ENCODE measurements around the gene ACAP1.

- TF ChIP-seq, protein P1, sequence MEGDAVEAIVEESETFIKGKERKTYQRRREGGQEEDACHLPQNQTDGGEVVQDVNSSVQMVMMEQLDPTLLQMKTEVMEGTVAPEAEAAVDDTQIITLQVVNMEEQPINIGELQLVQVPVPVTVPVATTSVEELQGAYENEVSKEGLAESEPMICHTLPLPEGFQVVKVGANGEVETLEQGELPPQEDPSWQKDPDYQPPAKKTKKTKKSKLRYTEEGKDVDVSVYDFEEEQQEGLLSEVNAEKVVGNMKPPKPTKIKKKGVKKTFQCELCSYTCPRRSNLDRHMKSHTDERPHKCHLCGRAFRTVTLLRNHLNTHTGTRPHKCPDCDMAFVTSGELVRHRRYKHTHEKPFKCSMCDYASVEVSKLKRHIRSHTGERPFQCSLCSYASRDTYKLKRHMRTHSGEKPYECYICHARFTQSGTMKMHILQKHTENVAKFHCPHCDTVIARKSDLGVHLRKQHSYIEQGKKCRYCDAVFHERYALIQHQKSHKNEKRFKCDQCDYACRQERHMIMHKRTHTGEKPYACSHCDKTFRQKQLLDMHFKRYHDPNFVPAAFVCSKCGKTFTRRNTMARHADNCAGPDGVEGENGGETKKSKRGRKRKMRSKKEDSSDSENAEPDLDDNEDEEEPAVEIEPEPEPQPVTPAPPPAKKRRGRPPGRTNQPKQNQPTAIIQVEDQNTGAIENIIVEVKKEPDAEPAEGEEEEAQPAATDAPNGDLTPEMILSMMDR (IDR thresholded peaks at IDR 0.05; ENCODE audit: insufficient read depth, low read depth, low read length): no peak
- TF ChIP-seq EZH2 (IDR thresholded peaks at IDR 0.05; ENCODE audit: insufficient read depth, low read length): no peak
Measured at GRCh38 chr17:7340179-7340578, 3.9 kb downstream of the ACAP1 start.
